Myocyte (in vitro differentiated cells): ENCODE measurements around the gene MPPE1. TPM values are rescaled to one million over a fixed set of nuclear protein-coding genes. Genes with fewer than 3 reads are reported as not detected.
"Not testable (repeated sequence)": the region's sequence is repeated elsewhere in the genome, so short reads cannot be mapped to it uniquely, and the experiment has no call there.

Experiments used
- DNase-seq: peaks from one replicate; pipeline ENCODE4 v3.0.0-alpha.2; 2012; ENCODE audit warnings: low read depth
- total RNA-seq: library from RNA; depleted of rRNA; stranded (reverse); fragments of >200 nt; gene quantifications from 2 replicates; pipeline ENCODE4 v1.2.3, GENCODE V29; 2014

MPPE1 gene
- total RNA-seq, 1 donor from 2014 or later = 25.0 TPM

GRCh38 chr18:11859903-11860407, 48.2 kb downstream of the MPPE1 start:
- DNase-seq = peak; percentile 83

- DNase-seq = no peak
Measured at GRCh38 chr18:11859282-11859830, 48.8 kb downstream of the MPPE1 start.

- DNase-seq = peak; percentile 94
Measured at GRCh38 chr18:11857177-11857887, 50.8 kb downstream of the MPPE1 start.

- not testable (repeated sequence) for DNase-seq
Measured at GRCh38 chr18:11854554-11854953, 53.6 kb downstream of the MPPE1 start.

- peak; percentile 38 for DNase-seq
Measured at GRCh38 chr18:11851806-11852337, 56.2 kb downstream of the MPPE1 start.

GRCh38 chr18:11851146-11851805, 56.8 kb downstream of the MPPE1 start, which contains the start of gene CHMP1B:
CHMP1B (plus strand) TSS chr18:11851413; CDS start chr18:11851512, 99 bp downstream.
- DNase-seq = peak; percentile 97

- DNase-seq = peak; percentile 78
Measured at GRCh38 chr18:11850821-11851145, 57.3 kb downstream of the MPPE1 start.

GRCh38 chr18:11849841-11850634, 58.1 kb downstream of the MPPE1 start:
- peak; percentile 84 for DNase-seq

GRCh38 chr18:11849279-11849678, 58.8 kb downstream of the MPPE1 start:
- no peak for DNase-seq

- no peak for DNase-seq
Measured at GRCh38 chr18:11847811-11848210, 60.3 kb downstream of the MPPE1 start.

GRCh38 chr18:11845654-11846053, 62.5 kb downstream of the MPPE1 start:
- no peak for DNase-seq

GRCh38 chr18:11844436-11844835, 63.7 kb downstream of the MPPE1 start:
- no peak for DNase-seq

- peak; percentile 82 for DNase-seq
Measured at GRCh38 chr18:11842562-11842961, 65.6 kb downstream of the MPPE1 start.

GRCh38 chr18:11840493-11840892, 67.6 kb downstream of the MPPE1 start:
- no peak for DNase-seq

- no peak for DNase-seq
Measured at GRCh38 chr18:11839556-11839955, 68.6 kb downstream of the MPPE1 start.

- no peak for DNase-seq
Measured at GRCh38 chr18:11834772-11835171, 73.3 kb downstream of the MPPE1 start.

Other genes starting within 250 kb of the MPPE1 start
- gene GNAL, start 219.1 kb downstream of the MPPE1 start, total RNA-seq = 0.36 and 1.2 TPM in 2 replicates
- gene CHMP1B, start 56.9 kb downstream of the MPPE1 start, total RNA-seq = 46.1 and 52.9 TPM in 2 replicates
- 17.8 and 36.9 TPM in 2 replicates for gene IMPA2, start 73.2 kb upstream of the MPPE1 start, total RNA-seq
- not detected in 2 replicates for gene ANKRD62, start 185.5 kb upstream of the MPPE1 start, total RNA-seq